OCI-LY3 (cell line): Measurements from ENCODE around the gene ROCK2.

ENCODE experiments used
- H2AFZ ChIP-seq: fragments of 200-600, 300-600 bp; shearing (Covaris generic); 2 replicates; pipeline ENCODE4 v1.6.0; 2014; ENCODE audit warnings: antibody characterized with exemption, low read depth, low read length
- H3K27ac ChIP-seq: fragments of 200-600, 300-600 bp; sonication (generic); 2 replicates; pipeline ENCODE4 v1.5.1; 2014; ENCODE audit warnings: mild to moderate bottlenecking, low read length, moderate library complexity, mixed read lengths
- H3K27me3 ChIP-seq: fragments of 200-600, 300-600 bp; sonication (generic); 2 replicates; pipeline ENCODE4 v1.6.1; 2014; ENCODE audit warnings: low read depth, low read length, mixed read lengths
- H3K36me3 ChIP-seq: fragments of 200-600, 300-600 bp; sonication (generic); replicated peaks from 2 replicates; pipeline ENCODE3; 2014; ENCODE audit warnings: low read depth, low read length, mixed read lengths
- H3K4me1 ChIP-seq: fragments of 300-600, 200-600 bp; sonication (generic); 2 replicates; pipeline ENCODE4 v1.6.1; 2014; ENCODE audit warnings: low read length, mixed read lengths
- H3K4me2 ChIP-seq: fragments of 200-600, 300-600 bp; sonication (generic); 2 replicates; pipeline ENCODE4 v1.6.1; 2014; ENCODE audit warnings: low read length, mixed read lengths
- H3K4me3 ChIP-seq: fragments of 300-600, 200-600 bp; sonication (generic); 2 replicates; pipeline ENCODE4 v1.5.1; 2014; ENCODE audit warnings: antibody characterized with exemption, mild to moderate bottlenecking, low read length, moderate library complexity
- H3K79me2 ChIP-seq: fragments of 300-600, 200-600 bp; shearing (Covaris generic); 2 replicates; pipeline ENCODE4 v1.6.1; 2014; ENCODE audit warnings: mild to moderate bottlenecking, low read length, mixed read lengths
- H3K9ac ChIP-seq: fragments of 300-600, 200-600 bp; shearing (Covaris generic); 2 replicates; pipeline ENCODE4 v1.6.0; 2014; ENCODE audit warnings: mild to moderate bottlenecking, low read length, moderate library complexity
- H3K9me3 ChIP-seq: fragments of 200-600, 300-600 bp; shearing (Covaris generic); 2 replicates; pipeline ENCODE4 v1.6.1; 2014; ENCODE audit warnings: low read length, mixed read lengths; ENCODE audit not compliant: insufficient read depth
- H4K20me1 ChIP-seq: fragments of 200-600, 300-600 bp; sonication (generic); 2 replicates; pipeline ENCODE4 v1.6.1; 2016; ENCODE audit warnings: low read length, mixed read lengths; ENCODE audit not compliant: insufficient read depth
- CTCF ChIP-seq: fragments of 200-600, 300-600 bp; sonication (generic); IDR thresholded peaks from 2 replicates; pipeline ENCODE4 v1.5.1; 2014; ENCODE audit warnings: antibody characterized with exemption, low read length, low read depth
- EZH2phosphoT487 ChIP-seq: fragments of 200-600 bp; shearing (Covaris generic); IDR thresholded peaks from 2 replicates; pipeline ENCODE4 v1.6.1; 2018; ENCODE audit warnings: antibody characterized with exemption, mixed run types, low read depth

The ROCK2 gene

GRCh38 chr2:11147263-11147662, 197.2 kb downstream of the ROCK2 start:
- H3K27ac ChIP-seq, result no peak overlapping the region
- TF ChIP-seq EZH2phosphoT487 (no peak), CTCF (no peak)

GRCh38 chr2:11146076-11146475, 198.4 kb downstream of the ROCK2 start:
- Histone ChIP-seq H3K36me3 (no peaks in the 10 kb centered on the region), H3K4me2 (no peak overlapping the region), H3K79me2 (no peaks in the 10 kb centered on the region), H3K9me3 (no peaks in the 10 kb centered on the region), H3K27me3 (peaks cover 11% of the 10 kb centered on the region), H3K4me3 (no peak overlapping the region), H3K27ac (no peak overlapping the region), H2AFZ (no peak overlapping the region), H3K4me1 (peaks cover 7% of the 10 kb centered on the region), H4K20me1 (no peaks in the 10 kb centered on the region), H3K9ac (no peak overlapping the region)
- TF ChIP-seq CTCF, result no peak

More at GRCh38 chr2:11147263-11147662, 197.2 kb downstream of the ROCK2 start:
- H3K79me2 ChIP-seq, result no peaks in the 10 kb centered on the region
- H3K9ac ChIP-seq, result no peak overlapping the region
- no peak overlapping the region for H3K4me3 ChIP-seq
- H3K9me3 ChIP-seq, result no peaks in the 10 kb centered on the region
- H3K27me3 ChIP-seq, result peaks cover 21% of the 10 kb centered on the region
- no peak overlapping the region for H3K4me2 ChIP-seq
- no peak overlapping the region for H2AFZ ChIP-seq
- H3K4me1 ChIP-seq, result peaks cover 7% of the 10 kb centered on the region
- H4K20me1 ChIP-seq, result no peaks in the 10 kb centered on the region
- H3K36me3 ChIP-seq, result no peaks in the 10 kb centered on the region

- Histone ChIP-seq H4K20me1 (no peaks in the 10 kb centered on the region), H3K9ac (no peak overlapping the region), H3K27ac (no peak overlapping the region), H3K4me3 (no peak overlapping the region), H3K4me2 (no peak overlapping the region), H3K9me3 (no peaks in the 10 kb centered on the region), H3K36me3 (no peaks in the 10 kb centered on the region), H3K79me2 (no peaks in the 10 kb centered on the region), H3K4me1 (peaks cover 7% of the 10 kb centered on the region), H2AFZ (no peak overlapping the region), H3K27me3 (peaks cover 11% of the 10 kb centered on the region)
- TF ChIP-seq EZH2phosphoT487, result no peak
- TF ChIP-seq CTCF, result no peak
These were observed 199.1 kb downstream of the ROCK2 start for GRCh38 chr2:11145350-11145749.

- H3K4me3 ChIP-seq, result no peak overlapping the region
- no peak overlapping the region for H3K9ac ChIP-seq
- H3K4me1 ChIP-seq, result peaks cover 7% of the 10 kb centered on the region
- no peaks in the 10 kb centered on the region for H3K79me2 ChIP-seq
- H3K27me3 ChIP-seq, result peaks cover 11% of the 10 kb centered on the region
- no peaks in the 10 kb centered on the region for H3K36me3 ChIP-seq
- H3K4me2 ChIP-seq, result no peak overlapping the region
- H2AFZ ChIP-seq, result no peak overlapping the region
- H4K20me1 ChIP-seq, result no peaks in the 10 kb centered on the region
- TF ChIP-seq CTCF, result no peak
- no peak for TF ChIP-seq EZH2phosphoT487
- H3K9me3 ChIP-seq, result no peaks in the 10 kb centered on the region
- no peak overlapping the region for H3K27ac ChIP-seq
These were observed 199.7 kb downstream of the ROCK2 start for GRCh38 chr2:11144738-11145079.
